Measurements from ENCODE around the gene RPL27.

The RPL27 gene

GRCh38 chr17:43025290-43025657, 27.1 kb downstream of the RPL27 start:
- Histone ChIP-seq H3K14ac (ENCODE audit: low read length) (no peak overlapping the region), H3K4ac (ENCODE audit: low read depth, low read length) (no peak overlapping the region), H3K18ac (ENCODE audit: low read length) (no peak overlapping the region), H3K79me2 (ENCODE audit: control insufficient read depth, insufficient read depth, low read length, poor library complexity) (peaks cover 11% of the 10 kb centered on the region), H2AFZ (ENCODE audit: insufficient read depth, low read length, poor library complexity) (no peak overlapping the region), H2AK5ac (ENCODE audit: low read length) (no peak overlapping the region), H4K91ac (ENCODE audit: low read depth, low read length) (no peak overlapping the region), H2BK12ac (ENCODE audit: low read length) (no peak overlapping the region), H3K4me1 (ENCODE audit: control insufficient read depth in 1 of 2, insufficient read depth in 2 of 2, low read length in 2 of 2) (peaks cover 0 to 7% of the 10 kb centered on the region in 2 experiments), H4K12ac (ENCODE audit: low read depth, low read length) (no peak overlapping the region), H3K4me2 (ENCODE audit: low read length) (peak overlapping the region; percentile 82), H3K23ac (ENCODE audit: low read length) (no peak overlapping the region), H3K9ac (ENCODE audit: low read length) (no peak overlapping the region), H2BK120ac (ENCODE audit: insufficient read depth, low read length, poor library complexity) (no peak overlapping the region), H2BK5ac (ENCODE audit: low read depth, low read length, poor library complexity) (no peak overlapping the region), H3K9me3 (ENCODE audit: insufficient read depth, low read depth, low read length) (peaks cover 2% of the 10 kb centered on the region), H3K79me1 (ENCODE audit: low read length) (peaks cover 14% of the 10 kb centered on the region), H3K27me3 (ENCODE audit: insufficient read depth, low read length) (no peaks in the 10 kb centered on the region), H3K36me3 (ENCODE audit: control insufficient read depth in 1 of 2, insufficient read depth in 2 of 2, low read length in 2 of 2) (no peaks in the 10 kb centered on the region), H4K8ac (ENCODE audit: low read depth, low read length) (peak overlapping the region; percentile 74), H3K27ac (ENCODE audit: low read depth, low read length) (no peak overlapping the region), H3K4me3 (ENCODE audit: low read depth, low read length) (peak overlapping the region; percentile 70)
- no CpG with 5 or more reads among the region's 27 CpGs for WGBS (ENCODE audit: extremely low coverage, insufficient coverage, insufficient read length)
- DNase-seq = no peak

GRCh38 chr17:43025766-43026537, 27.7 kb downstream of the RPL27 start:
- Histone ChIP-seq H3K4me1 (ENCODE audit: control insufficient read depth in 1 of 2, insufficient read depth in 2 of 2, low read length in 2 of 2) (peaks cover 0 to 6% of the 10 kb centered on the region in 2 experiments), H3K23ac (ENCODE audit: low read length) (no peak overlapping the region), H4K12ac (ENCODE audit: low read depth, low read length) (no peak overlapping the region), H2BK120ac (ENCODE audit: insufficient read depth, low read length, poor library complexity) (no peak overlapping the region), H4K91ac (ENCODE audit: low read depth, low read length) (no peak overlapping the region), H2BK12ac (ENCODE audit: low read length) (no peak overlapping the region), H3K9me3 (ENCODE audit: insufficient read depth, low read depth, low read length) (peaks cover 2% of the 10 kb centered on the region), H3K79me2 (ENCODE audit: control insufficient read depth, insufficient read depth, low read length, poor library complexity) (peaks cover 10% of the 10 kb centered on the region), H3K36me3 (ENCODE audit: control insufficient read depth in 1 of 2, insufficient read depth in 2 of 2, low read length in 2 of 2) (no peaks in the 10 kb centered on the region), H3K18ac (ENCODE audit: low read length) (no peak overlapping the region), H2BK5ac (ENCODE audit: low read depth, low read length, poor library complexity) (no peak overlapping the region), H3K27me3 (ENCODE audit: insufficient read depth, low read length) (no peaks in the 10 kb centered on the region), H2AFZ (ENCODE audit: insufficient read depth, low read length, poor library complexity) (no peak overlapping the region), H3K4ac (ENCODE audit: low read depth, low read length) (no peak overlapping the region), H3K4me2 (ENCODE audit: low read length) (peak overlapping the region; percentile 82), H3K9ac (ENCODE audit: low read length) (no peak overlapping the region), H2AK5ac (ENCODE audit: low read length) (no peak overlapping the region), H4K8ac (ENCODE audit: low read depth, low read length) (no peak overlapping the region), H3K4me3 (ENCODE audit: low read depth, low read length) (no peak overlapping the region), H3K27ac (ENCODE audit: low read depth, low read length) (no peak overlapping the region), H3K14ac (ENCODE audit: low read length) (no peak overlapping the region), H3K79me1 (ENCODE audit: low read length) (peaks cover 13% of the 10 kb centered on the region)
- no CpG with 5 or more reads among the region's 16 CpGs for WGBS (ENCODE audit: extremely low coverage, insufficient coverage, insufficient read length)
- DNase-seq = no peak

- Histone ChIP-seq H3K27me3 (ENCODE audit: insufficient read depth, low read length) (no peaks in the 10 kb centered on the region), H3K79me1 (ENCODE audit: low read length) (peaks cover 7% of the 10 kb centered on the region), H4K8ac (ENCODE audit: low read depth, low read length) (no peak overlapping the region), H3K9ac (ENCODE audit: low read length) (no peak overlapping the region), H3K4me3 (ENCODE audit: low read depth, low read length) (no peak overlapping the region), H4K12ac (ENCODE audit: low read depth, low read length) (no peak overlapping the region), H2AK5ac (ENCODE audit: low read length) (no peak overlapping the region), H3K27ac (ENCODE audit: low read depth, low read length) (no peak overlapping the region), H2AFZ (ENCODE audit: insufficient read depth, low read length, poor library complexity) (no peak overlapping the region), H2BK12ac (ENCODE audit: low read length) (no peak overlapping the region), H3K4me1 (ENCODE audit: control insufficient read depth in 1 of 2, insufficient read depth in 2 of 2, low read length in 2 of 2) (peaks cover 0 to 6% of the 10 kb centered on the region in 2 experiments), H2BK5ac (ENCODE audit: low read depth, low read length, poor library complexity) (no peak overlapping the region), H3K14ac (ENCODE audit: low read length) (no peak overlapping the region), H4K91ac (ENCODE audit: low read depth, low read length) (no peak overlapping the region), H3K9me3 (ENCODE audit: insufficient read depth, low read depth, low read length) (peaks cover 2% of the 10 kb centered on the region), H3K4me2 (ENCODE audit: low read length) (no peak overlapping the region), H2BK120ac (ENCODE audit: insufficient read depth, low read length, poor library complexity) (no peak overlapping the region), H3K36me3 (ENCODE audit: control insufficient read depth in 1 of 2, insufficient read depth in 2 of 2, low read length in 2 of 2) (no peaks in the 10 kb centered on the region), H3K23ac (ENCODE audit: low read length) (no peak overlapping the region), H3K18ac (ENCODE audit: low read length) (no peak overlapping the region), H3K79me2 (ENCODE audit: control insufficient read depth, insufficient read depth, low read length, poor library complexity) (peaks cover 5% of the 10 kb centered on the region), H3K4ac (ENCODE audit: low read depth, low read length) (no peak overlapping the region)
- no CpG with 5 or more reads among the region's 5 CpGs for WGBS (ENCODE audit: extremely low coverage, insufficient coverage, insufficient read length)
- no peak for DNase-seq
Measured at GRCh38 chr17:43026595-43026994, 28.4 kb downstream of the RPL27 start.

DNA sequence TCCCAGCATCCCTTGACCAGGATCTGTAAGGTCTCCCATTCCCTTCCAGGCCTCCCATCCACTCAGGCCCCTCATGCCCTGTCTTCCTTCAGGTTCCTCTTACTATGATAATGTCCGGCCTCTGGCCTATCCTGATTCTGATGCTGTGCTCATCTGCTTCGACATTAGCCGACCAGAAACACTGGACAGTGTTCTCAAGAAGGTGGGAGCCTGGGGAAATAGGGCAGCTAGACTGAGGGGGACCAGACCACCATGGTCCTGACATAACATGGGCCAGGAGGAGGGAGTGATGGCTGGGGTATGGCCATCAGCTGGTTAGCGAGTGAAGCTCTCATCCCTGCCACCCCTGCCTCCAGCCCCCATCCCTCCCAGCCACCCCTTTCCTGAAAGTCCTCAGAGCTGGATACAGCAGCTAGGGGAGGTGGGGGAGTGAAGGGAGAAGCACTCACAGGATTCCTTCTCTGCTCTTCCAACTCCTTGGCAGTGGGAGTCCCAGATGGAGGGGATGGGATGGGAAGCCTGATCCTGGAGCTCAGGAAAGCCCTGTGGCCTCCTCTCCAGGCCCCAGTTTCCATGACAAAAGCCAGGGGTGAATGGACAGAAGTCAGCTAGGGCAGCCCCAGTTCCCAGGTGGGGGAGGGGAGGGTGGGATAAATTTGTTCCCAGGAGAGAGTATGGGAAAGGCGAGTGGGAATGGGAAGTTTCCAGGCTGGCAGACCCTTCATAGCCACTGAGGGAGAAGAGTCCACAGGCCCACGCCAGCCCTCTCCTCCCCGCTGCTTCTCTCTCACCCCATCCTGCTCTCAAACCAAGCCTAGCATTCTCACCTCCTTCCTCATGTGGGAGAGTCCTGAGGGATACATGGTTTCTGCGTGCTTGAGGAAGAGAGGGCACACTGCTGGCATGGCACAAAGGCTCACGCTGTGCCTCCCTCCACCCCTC, 29.1 kb downstream of the RPL27 start:
- Histone ChIP-seq H3K9ac (ENCODE audit: low read length) (no peak overlapping the region), H3K4me1 (ENCODE audit: control insufficient read depth in 1 of 2, insufficient read depth in 2 of 2, low read length in 2 of 2) (peaks cover 0 to 6% of the 10 kb centered on the region in 2 experiments), H4K91ac (ENCODE audit: low read depth, low read length) (no peak overlapping the region), H4K8ac (ENCODE audit: low read depth, low read length) (no peak overlapping the region), H3K4me3 (ENCODE audit: low read depth, low read length) (no peak overlapping the region), H3K23ac (ENCODE audit: low read length) (no peak overlapping the region), H4K12ac (ENCODE audit: low read depth, low read length) (no peak overlapping the region), H2BK120ac (ENCODE audit: insufficient read depth, low read length, poor library complexity) (no peak overlapping the region), H3K27me3 (ENCODE audit: insufficient read depth, low read length) (no peaks in the 10 kb centered on the region), H3K36me3 (ENCODE audit: control insufficient read depth in 1 of 2, insufficient read depth in 2 of 2, low read length in 2 of 2) (no peaks in the 10 kb centered on the region), H2AK5ac (ENCODE audit: low read length) (no peak overlapping the region), H3K79me2 (ENCODE audit: control insufficient read depth, insufficient read depth, low read length, poor library complexity) (no peaks in the 10 kb centered on the region), H3K27ac (ENCODE audit: low read depth, low read length) (no peak overlapping the region), H2BK12ac (ENCODE audit: low read length) (no peak overlapping the region), H3K18ac (ENCODE audit: low read length) (no peak overlapping the region), H3K79me1 (ENCODE audit: low read length) (peaks cover 2% of the 10 kb centered on the region), H3K14ac (ENCODE audit: low read length) (no peak overlapping the region), H2AFZ (ENCODE audit: insufficient read depth, low read length, poor library complexity) (no peak overlapping the region), H3K9me3 (ENCODE audit: insufficient read depth, low read depth, low read length) (no peaks in the 10 kb centered on the region), H2BK5ac (ENCODE audit: low read depth, low read length, poor library complexity) (no peak overlapping the region), H3K4me2 (ENCODE audit: low read length) (no peak overlapping the region), H3K4ac (ENCODE audit: low read depth, low read length) (no peak overlapping the region)
- DNase-seq = no peak
- WGBS (ENCODE audit: extremely low coverage, insufficient coverage, insufficient read length) = no CpG with 5 or more reads among the region's 9 CpGs

Data from trophoblast cell (in vitro differentiated cells and primary cell).